ENCODE data around the gene YBX2. TPM values are rescaled to one million over a fixed set of nuclear protein-coding genes. Genes with fewer than 3 reads are reported as not detected.

Gene YBX2
- total RNA-seq, 1 donor from 2014 or later, result 7.0 TPM

DNA sequence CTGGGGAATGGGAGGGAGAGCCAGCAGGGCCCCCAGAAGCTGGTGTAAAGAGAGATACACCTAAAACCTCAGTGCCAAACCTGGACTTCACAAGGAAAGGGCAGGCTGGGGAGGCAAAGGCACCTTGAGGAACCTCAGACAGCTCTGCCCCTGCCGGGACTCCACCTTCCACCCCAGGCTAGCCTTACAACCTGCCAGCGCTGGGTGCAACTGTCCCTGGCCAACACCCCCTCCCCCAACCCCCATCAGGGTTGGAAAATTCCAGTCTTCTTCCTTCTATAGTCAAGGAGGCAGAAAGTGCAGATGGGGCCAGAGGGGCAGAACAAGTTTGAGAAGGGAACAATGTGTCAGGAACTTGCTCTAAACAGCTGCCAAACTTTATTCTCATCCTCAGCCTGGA, 2.2 kb downstream of the YBX2 start:
- Mint-ChIP-seq H3K9me3 (no peaks in the 10 kb centered on the region), H3K27ac (no peak overlapping the region), H3K27me3 (peaks cover 52% of the 10 kb centered on the region), H3K36me3 (no peaks in the 10 kb centered on the region), H3K4me3 (no peak overlapping the region), H3K4me1 (ENCODE audit: unreplicated experiment) (peaks cover 19% of the 10 kb centered on the region)
- TF ChIP-seq, protein P1, sequence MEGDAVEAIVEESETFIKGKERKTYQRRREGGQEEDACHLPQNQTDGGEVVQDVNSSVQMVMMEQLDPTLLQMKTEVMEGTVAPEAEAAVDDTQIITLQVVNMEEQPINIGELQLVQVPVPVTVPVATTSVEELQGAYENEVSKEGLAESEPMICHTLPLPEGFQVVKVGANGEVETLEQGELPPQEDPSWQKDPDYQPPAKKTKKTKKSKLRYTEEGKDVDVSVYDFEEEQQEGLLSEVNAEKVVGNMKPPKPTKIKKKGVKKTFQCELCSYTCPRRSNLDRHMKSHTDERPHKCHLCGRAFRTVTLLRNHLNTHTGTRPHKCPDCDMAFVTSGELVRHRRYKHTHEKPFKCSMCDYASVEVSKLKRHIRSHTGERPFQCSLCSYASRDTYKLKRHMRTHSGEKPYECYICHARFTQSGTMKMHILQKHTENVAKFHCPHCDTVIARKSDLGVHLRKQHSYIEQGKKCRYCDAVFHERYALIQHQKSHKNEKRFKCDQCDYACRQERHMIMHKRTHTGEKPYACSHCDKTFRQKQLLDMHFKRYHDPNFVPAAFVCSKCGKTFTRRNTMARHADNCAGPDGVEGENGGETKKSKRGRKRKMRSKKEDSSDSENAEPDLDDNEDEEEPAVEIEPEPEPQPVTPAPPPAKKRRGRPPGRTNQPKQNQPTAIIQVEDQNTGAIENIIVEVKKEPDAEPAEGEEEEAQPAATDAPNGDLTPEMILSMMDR (conservative IDR thresholded peaks at IDR 0.05), result no peak
- no peak for DNase-seq (ENCODE audit: extremely low spot score, unreplicated experiment)

GRCh38 chr17:7290685-7291084, 3.8 kb downstream of the YBX2 start:
- H3K4me3 Mint-ChIP-seq, result no peak overlapping the region
- no peak overlapping the region for H3K27ac Mint-ChIP-seq
- peaks cover 14% of the 10 kb centered on the region for H3K4me1 Mint-ChIP-seq (ENCODE audit: unreplicated experiment)
- DNase-seq (ENCODE audit: extremely low spot score, unreplicated experiment), result no peak
- H3K27me3 Mint-ChIP-seq, result peaks cover 40% of the 10 kb centered on the region
- no peaks in the 10 kb centered on the region for H3K36me3 Mint-ChIP-seq
- no peaks in the 10 kb centered on the region for H3K9me3 Mint-ChIP-seq
- TF ChIP-seq, protein P1 (conservative IDR thresholded peaks at IDR 0.05), result no peak

DNA sequence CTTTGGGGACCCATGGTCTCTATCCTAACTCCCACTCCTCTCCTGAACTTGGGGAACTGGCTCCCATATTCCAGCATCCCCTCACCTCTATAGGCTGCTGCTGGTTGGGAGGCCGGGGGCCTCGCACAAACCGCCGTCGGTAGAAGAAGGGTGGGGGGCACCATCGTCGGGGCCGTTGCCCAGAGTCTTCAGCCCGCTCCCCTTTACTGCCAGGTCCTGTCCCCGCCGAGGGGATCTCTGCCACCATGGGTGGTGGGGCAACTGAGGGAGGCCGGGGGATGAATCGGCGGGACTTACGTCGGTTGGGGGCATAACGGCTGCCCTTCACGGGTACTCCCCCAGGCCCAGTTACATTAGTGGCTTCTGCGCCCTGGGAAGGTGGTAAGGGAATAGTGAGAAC, 4.3 kb downstream of the YBX2 start:
- H3K36me3 Mint-ChIP-seq, result no peaks in the 10 kb centered on the region
- no peaks in the 10 kb centered on the region for H3K9me3 Mint-ChIP-seq
- H3K27me3 Mint-ChIP-seq, result peaks cover 36% of the 10 kb centered on the region
- no peak overlapping the region for H3K27ac Mint-ChIP-seq
- TF ChIP-seq, protein P1 (conservative IDR thresholded peaks at IDR 0.05), result no peak
- H3K4me1 Mint-ChIP-seq (ENCODE audit: unreplicated experiment), result peaks cover 14% of the 10 kb centered on the region
- no peak overlapping the region for H3K4me3 Mint-ChIP-seq
- DNase-seq (ENCODE audit: extremely low spot score, unreplicated experiment), result no peak

DNA sequence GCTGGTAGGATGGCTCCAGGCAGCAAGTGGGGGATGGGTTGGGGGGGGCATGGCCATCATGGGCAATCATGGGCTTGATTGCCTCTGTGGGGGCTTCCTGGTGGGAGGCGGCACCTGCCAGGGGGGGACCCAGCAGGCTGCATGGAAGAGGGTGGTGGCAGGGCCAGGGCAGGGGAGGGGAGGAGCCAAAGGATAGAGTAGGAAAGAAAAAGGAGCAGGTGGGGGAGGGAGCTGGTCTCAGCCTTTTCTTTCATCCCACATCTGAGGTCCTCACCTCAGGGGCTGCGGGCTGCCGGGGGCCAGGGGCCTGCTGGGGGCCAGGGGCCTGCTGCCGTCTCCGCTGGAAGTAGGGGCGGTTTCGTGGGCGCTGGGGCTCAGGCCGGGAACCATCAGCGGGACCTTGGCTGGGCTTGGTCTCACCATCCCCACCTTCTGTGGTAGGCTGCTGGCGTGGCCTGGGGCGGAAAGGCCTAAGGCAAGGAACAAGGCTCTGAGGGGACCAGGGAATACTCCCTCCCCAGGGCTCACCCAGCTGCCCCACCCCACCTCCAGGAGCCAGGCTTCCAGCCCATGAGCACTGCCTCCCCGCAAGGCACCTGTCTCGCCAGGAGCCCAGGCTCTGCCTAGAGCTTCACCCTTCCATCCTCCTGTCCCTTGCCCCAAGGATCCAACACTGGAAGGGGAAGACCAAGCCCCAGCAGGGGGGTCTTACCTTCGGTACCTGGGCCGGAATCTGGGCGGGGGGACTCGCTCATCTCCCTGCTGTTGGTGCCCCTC, 5.0 kb downstream of the YBX2 start:
- peaks cover 32% of the 10 kb centered on the region for H3K27me3 Mint-ChIP-seq
- TF ChIP-seq, protein P1 (conservative IDR thresholded peaks at IDR 0.05), result no peak
- no peak overlapping the region for H3K4me3 Mint-ChIP-seq

DNA sequence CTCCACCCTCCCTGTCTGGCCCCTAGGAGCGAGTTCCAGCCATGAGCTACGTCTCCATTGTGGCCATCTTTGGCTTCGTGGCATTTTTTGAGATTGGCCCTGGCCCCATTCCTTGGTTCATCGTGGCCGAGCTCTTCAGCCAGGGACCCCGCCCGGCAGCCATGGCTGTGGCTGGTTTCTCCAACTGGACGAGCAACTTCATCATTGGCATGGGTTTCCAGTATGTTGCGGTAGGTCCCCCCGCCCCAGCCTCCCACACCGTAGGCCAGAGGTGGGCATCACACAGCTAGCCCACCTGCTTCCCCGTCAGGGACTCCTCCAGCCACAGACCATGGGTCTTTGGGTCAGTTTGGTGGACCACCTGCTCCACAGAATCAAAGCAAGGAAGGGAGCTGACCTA, 8.8 kb downstream of the YBX2 start:
- no peak for DNase-seq (ENCODE audit: extremely low spot score, unreplicated experiment)
- Mint-ChIP-seq H3K4me1 (ENCODE audit: unreplicated experiment) (peaks cover 6% of the 10 kb centered on the region), H3K9me3 (no peaks in the 10 kb centered on the region), H3K27ac (no peak overlapping the region), H3K4me3 (no peak overlapping the region), H3K36me3 (no peaks in the 10 kb centered on the region), H3K27me3 (peaks cover 17% of the 10 kb centered on the region)
- TF ChIP-seq, protein P1 (conservative IDR thresholded peaks at IDR 0.05), result no peak

More for the DNA sequence above, 5.0 kb downstream of the YBX2 start:
- Mint-ChIP-seq H3K27ac (no peak overlapping the region), H3K36me3 (no peaks in the 10 kb centered on the region), H3K4me1 (ENCODE audit: unreplicated experiment) (peaks cover 14% of the 10 kb centered on the region), H3K9me3 (no peaks in the 10 kb centered on the region)
- DNase-seq (ENCODE audit: extremely low spot score, unreplicated experiment), result no peak

Measured in type B pancreatic cell (in vitro differentiated cells).